ENCODE measurements around the gene CHCHD1.

The CHCHD1 gene

DNA sequence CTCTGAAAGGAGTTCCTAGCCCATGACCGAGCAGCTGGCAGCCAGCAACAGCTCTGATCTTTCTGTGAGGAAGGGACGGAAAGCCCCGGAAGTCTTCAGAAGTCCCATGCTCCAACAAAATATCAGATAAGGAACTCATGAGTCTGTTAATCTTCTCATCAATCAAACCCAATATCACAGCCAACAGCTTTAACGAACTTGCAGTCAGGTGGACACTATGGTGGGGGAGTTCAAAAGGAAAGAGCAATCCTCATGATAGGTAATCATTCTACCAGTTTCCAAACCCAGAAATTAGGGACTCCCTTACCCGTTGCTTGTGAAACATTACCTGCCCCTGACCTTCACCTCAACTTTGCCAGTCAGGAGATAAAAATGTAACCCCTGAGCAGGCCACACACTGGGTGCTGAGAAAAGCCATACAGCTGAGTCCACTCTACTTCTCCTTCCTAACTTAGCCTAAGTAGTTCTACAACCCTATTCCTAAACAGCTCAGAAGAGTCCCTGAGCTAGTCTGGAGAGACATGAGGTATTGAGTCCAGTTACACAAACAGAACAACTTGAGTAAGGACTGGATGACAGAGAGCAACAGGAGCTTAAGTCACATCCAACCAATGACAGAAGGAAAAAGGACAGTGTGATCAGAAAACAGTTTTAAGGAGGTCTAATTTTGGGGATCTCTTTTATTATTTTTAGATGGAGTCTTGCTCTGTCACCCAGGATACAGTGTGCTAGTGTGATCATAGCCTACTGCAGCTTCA, 27.4 kb downstream of the CHCHD1 start:
- Histone ChIP-seq H3K27ac (ENCODE audit: low read length) (no peak overlapping the region), H3K9ac (ENCODE audit: low read length) (no peak overlapping the region), H2AFZ (ENCODE audit: low read length) (no peak overlapping the region), H3K36me3 (replicated peaks; ENCODE audit: insufficient read depth, low read length) (no peaks in the 10 kb centered on the region), H3F3A (ENCODE audit: insufficient read depth, low read length) (peaks cover 18% of the 10 kb centered on the region), H3K27me3 (replicated peaks; ENCODE audit: insufficient read depth, low read length) (no peaks in the 10 kb centered on the region), H3K9me3 (replicated peaks; ENCODE audit: insufficient read depth, low read length) (no peaks in the 10 kb centered on the region), H3K79me2 (ENCODE audit: low read length) (peaks cover 12% of the 10 kb centered on the region), H4K20me1 (ENCODE audit: insufficient read depth, low read length) (no peaks in the 10 kb centered on the region), H3K4me3 (ENCODE audit: low read length) (no peak overlapping the region), H3K4me1 (ENCODE audit: low read length) (peaks cover 5% of the 10 kb centered on the region), H3K4me2 (ENCODE audit: low read depth, low read length) (no peak overlapping the region), H3K9me2 (replicated peaks; ENCODE audit: insufficient read depth, low read length) (no peaks in the 10 kb centered on the region)
- DNase-seq: no peak
- TF ChIP-seq, protein P1, sequence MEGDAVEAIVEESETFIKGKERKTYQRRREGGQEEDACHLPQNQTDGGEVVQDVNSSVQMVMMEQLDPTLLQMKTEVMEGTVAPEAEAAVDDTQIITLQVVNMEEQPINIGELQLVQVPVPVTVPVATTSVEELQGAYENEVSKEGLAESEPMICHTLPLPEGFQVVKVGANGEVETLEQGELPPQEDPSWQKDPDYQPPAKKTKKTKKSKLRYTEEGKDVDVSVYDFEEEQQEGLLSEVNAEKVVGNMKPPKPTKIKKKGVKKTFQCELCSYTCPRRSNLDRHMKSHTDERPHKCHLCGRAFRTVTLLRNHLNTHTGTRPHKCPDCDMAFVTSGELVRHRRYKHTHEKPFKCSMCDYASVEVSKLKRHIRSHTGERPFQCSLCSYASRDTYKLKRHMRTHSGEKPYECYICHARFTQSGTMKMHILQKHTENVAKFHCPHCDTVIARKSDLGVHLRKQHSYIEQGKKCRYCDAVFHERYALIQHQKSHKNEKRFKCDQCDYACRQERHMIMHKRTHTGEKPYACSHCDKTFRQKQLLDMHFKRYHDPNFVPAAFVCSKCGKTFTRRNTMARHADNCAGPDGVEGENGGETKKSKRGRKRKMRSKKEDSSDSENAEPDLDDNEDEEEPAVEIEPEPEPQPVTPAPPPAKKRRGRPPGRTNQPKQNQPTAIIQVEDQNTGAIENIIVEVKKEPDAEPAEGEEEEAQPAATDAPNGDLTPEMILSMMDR (IDR thresholded peaks at IDR 0.05; ENCODE audit: low read length): no peak

DNA sequence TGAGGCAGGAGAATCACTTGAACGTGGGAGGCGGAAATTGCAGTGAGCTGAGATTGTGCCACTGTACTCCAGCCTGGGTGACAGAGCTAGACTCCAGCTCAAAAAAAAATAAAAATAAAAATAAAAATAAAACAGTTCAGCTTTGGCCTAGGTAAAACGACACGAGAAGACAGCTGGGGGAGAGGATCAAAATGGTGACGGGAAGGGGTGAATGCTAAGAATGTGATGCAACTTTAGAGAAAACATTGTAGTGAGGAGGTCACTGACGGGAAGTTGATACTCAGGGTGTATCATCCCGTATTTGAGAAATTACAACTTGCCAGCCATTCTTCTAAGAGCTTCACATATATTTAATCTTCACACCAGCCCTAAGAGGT, 28.5 kb downstream of the CHCHD1 start:
- Histone ChIP-seq H3K9me3 (replicated peaks; ENCODE audit: insufficient read depth, low read length) (no peaks in the 10 kb centered on the region), H3K36me3 (replicated peaks; ENCODE audit: insufficient read depth, low read length) (no peaks in the 10 kb centered on the region), H3F3A (ENCODE audit: insufficient read depth, low read length) (peaks cover 14% of the 10 kb centered on the region), H3K4me2 (ENCODE audit: low read depth, low read length) (peak overlapping the region; percentile 90), H3K79me2 (ENCODE audit: low read length) (peaks cover 12% of the 10 kb centered on the region), H3K27me3 (replicated peaks; ENCODE audit: insufficient read depth, low read length) (no peaks in the 10 kb centered on the region), H4K20me1 (ENCODE audit: insufficient read depth, low read length) (no peaks in the 10 kb centered on the region), H3K4me1 (ENCODE audit: low read length) (no peaks in the 10 kb centered on the region), H3K4me3 (ENCODE audit: low read length) (peak overlapping the region; percentile 91), H3K9ac (ENCODE audit: low read length) (peak overlapping the region; percentile 79; the same call in 1 of the 2 replicates), H3K27ac (ENCODE audit: low read length) (no peak overlapping the region), H2AFZ (ENCODE audit: low read length) (peak overlapping the region; percentile 77; the same call in 1 of the 2 replicates), H3K9me2 (replicated peaks; ENCODE audit: insufficient read depth, low read length) (no peaks in the 10 kb centered on the region)
- TF ChIP-seq, protein P1 (IDR thresholded peaks at IDR 0.05; ENCODE audit: low read length): no peak
- no peak for TF ChIP-seq EZH2 (optimal IDR thresholded peaks at IDR 0.05; ENCODE audit: low read depth, low read length)
- no peak for TF ChIP-seq EZH2phosphoT487 (IDR thresholded peaks at IDR 0.05; ENCODE audit: low read length)
- no peak for DNase-seq

DNA sequence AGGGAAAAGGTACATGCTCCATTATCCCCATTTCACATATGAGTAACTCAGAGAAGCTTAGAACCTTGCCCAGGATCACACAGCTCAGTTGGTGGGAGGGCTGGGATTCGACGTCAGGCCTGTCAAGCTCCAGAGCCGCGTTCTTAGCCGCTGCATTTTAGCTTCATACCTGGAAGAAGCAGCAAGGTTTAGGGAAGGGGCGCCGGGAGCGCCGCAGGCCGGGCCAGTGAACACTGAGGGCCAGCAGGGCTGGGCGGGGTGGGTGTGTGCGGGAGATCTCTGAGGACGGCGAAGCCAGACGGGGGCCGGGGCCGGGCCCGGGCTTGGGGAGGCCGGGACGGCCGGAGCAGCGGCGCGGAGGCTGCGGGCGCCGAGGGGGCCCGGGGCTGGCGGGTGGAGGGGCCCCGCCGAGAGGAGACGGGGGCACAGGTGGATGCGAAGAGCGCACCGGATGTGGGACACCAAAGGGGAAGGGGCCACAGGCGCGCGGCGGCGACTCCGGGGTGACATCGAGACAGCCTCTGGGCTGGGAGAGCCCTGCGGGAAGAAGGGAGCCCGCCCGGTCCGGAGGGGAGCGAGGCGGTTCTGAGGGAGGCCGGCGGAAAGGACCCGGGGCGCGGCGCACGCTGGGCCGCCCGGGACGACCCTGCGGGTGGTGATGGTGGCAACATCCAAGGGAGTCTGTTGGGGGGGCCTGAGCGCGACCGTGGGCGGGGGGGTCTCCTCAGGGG, 29.1 kb downstream of the CHCHD1 start:
- Histone ChIP-seq H3K36me3 (replicated peaks; ENCODE audit: insufficient read depth, low read length) (no peaks in the 10 kb centered on the region), H3K27ac (ENCODE audit: low read length) (peak overlapping the region; percentile 62; the same call in 1 of the 2 replicates)
- peak; percentile 34 for DNase-seq

More for the DNA sequence above, 29.1 kb downstream of the CHCHD1 start:
- Histone ChIP-seq H3K4me2 (ENCODE audit: low read depth, low read length) (peak overlapping the region; percentile 90), H2AFZ (ENCODE audit: low read length) (peak overlapping the region; percentile 77), H3K4me3 (ENCODE audit: low read length) (peak overlapping the region; percentile 91), H3K9ac (ENCODE audit: low read length) (peak overlapping the region; percentile 79), H3K4me1 (ENCODE audit: low read length) (no peaks in the 10 kb centered on the region), H3F3A (ENCODE audit: insufficient read depth, low read length) (peaks cover 14% of the 10 kb centered on the region), H3K9me2 (replicated peaks; ENCODE audit: insufficient read depth, low read length) (no peaks in the 10 kb centered on the region), H3K27me3 (replicated peaks; ENCODE audit: insufficient read depth, low read length) (no peaks in the 10 kb centered on the region), H3K79me2 (ENCODE audit: low read length) (peaks cover 12% of the 10 kb centered on the region), H4K20me1 (ENCODE audit: insufficient read depth, low read length) (no peaks in the 10 kb centered on the region), H3K9me3 (replicated peaks; ENCODE audit: insufficient read depth, low read length) (no peaks in the 10 kb centered on the region)
- no peak for TF ChIP-seq EZH2 (optimal IDR thresholded peaks at IDR 0.05; ENCODE audit: low read depth, low read length)
- TF ChIP-seq, protein P1 (IDR thresholded peaks at IDR 0.05; ENCODE audit: low read length): no peak
- TF ChIP-seq EZH2phosphoT487 (IDR thresholded peaks at IDR 0.05; ENCODE audit: low read length): no peak
